Spleen (tissue), 11 donors: ENCODE results near the gene MEGF8. TPM values are rescaled to one million over a fixed set of nuclear protein-coding genes. Genes with fewer than 3 reads are reported as not detected.

ENCODE experiments used
- DNase-seq: peaks from one replicate; pipeline ENCODE4 v3.0.0-alpha.2; 2020
- H3K27ac ChIP-seq, 8 donors: fragments of 200-600 bp; sonication (generic) in 7 of 8; 1 replicate in 4 of 8; 2 replicates in 4 of 8; pipeline versions ENCODE4 v1.5.0 to v1.8.0; 2016 to 2021; ENCODE audit warnings: inconsistent platforms in 4 of 8, mild to moderate bottlenecking in 4 of 8, moderate library complexity in 1 of 8
- H3K27me3 ChIP-seq, 7 donors: fragments of 200-600 bp; sonication (generic) in 6 of 7; replicated peaks in 1 of 7; 1 replicate in 4 of 7; 2 replicates in 3 of 7; pipeline versions ENCODE4 v1.5.0 to v1.8.0; 2016 to 2021; ENCODE audit warnings: inconsistent platforms in 3 of 7, mild to moderate bottlenecking in 1 of 7
- H3K36me3 ChIP-seq, 6 donors: fragments of 200-600 bp; sonication (generic) in 5 of 6; 1 replicate in 4 of 6; 2 replicates in 2 of 6; pipeline versions ENCODE4 v1.5.0 to v1.8.0; 2016 to 2021; ENCODE audit warnings: inconsistent platforms in 2 of 6
- H3K4me1 ChIP-seq, 6 donors: fragments of 200-600 bp; sonication (generic) in 5 of 6; 1 replicate in 3 of 6; 2 replicates in 3 of 6; pipeline versions ENCODE4 v1.5.0 to v1.8.0; 2016 to 2021; ENCODE audit warnings: inconsistent platforms in 3 of 6
- H3K4me3 ChIP-seq, 8 donors: fragments of 200-600 bp; sonication (generic) in 7 of 8; 1 replicate in 4 of 8; 2 replicates in 4 of 8; pipeline versions ENCODE4 v1.5.0 to v1.8.0; 2016 to 2021; ENCODE audit warnings: inconsistent platforms in 4 of 8, mild to moderate bottlenecking in 4 of 8, moderate library complexity in 2 of 8
- H3K9me3 ChIP-seq, 8 donors: fragments of 200-600 bp; sonication (generic) in 7 of 8; 1 replicate in 4 of 8; 2 replicates in 4 of 8; pipeline versions ENCODE4 v1.5.0 to v1.8.0; 2016 to 2021; ENCODE audit warnings: inconsistent platforms in 4 of 8
- POLR2A ChIP-seq, 3 donors: fragments of 450-650 bp; IDR thresholded peaks; one replicate each; pipeline ENCODE4 v1.5.1; 2017; ENCODE audit warnings: antibody characterized with exemption in 3 of 3, mild to moderate bottlenecking in 1 of 3
- POLR2AphosphoS5 ChIP-seq, 3 donors: sonication (generic); formaldehyde crosslinking; IDR thresholded peaks; one replicate each; pipeline ENCODE4 v1.5.1; 2017; ENCODE audit warnings: antibody characterized with exemption in 3 of 3
- WGBS, 5 donors: extraction: QIAGEN DNeasy Blood & Tissue Kit in 3 of 5; methylation state at CpG; one replicate each; pipeline versions ENCODE4 v1.1.5 to v1.1.7; 2013 to 2018; 5-methylcytosine and 5-hydroxymethylcytosine counted together
- intact Hi-C: fragments of 100-400 bp; cut with DNase I; formaldehyde crosslinking; loops from one replicate; pipeline ENCODE4 v1.15.0; 2023; ENCODE audit warnings: low total_unique reads
- polyA plus RNA-seq, 3 donors: library from polyadenylated mRNA; stranded (reverse); fragments of 200-250 nt; gene quantifications; one replicate each; pipeline ENCODE4 v1.2.1, GENCODE V29; 2013
- total RNA-seq, 7 donors: library from RNA; depleted of rRNA in 3 of 7; stranded (reverse); fragments of >200 nt in 3 of 7; fragmentation: NEBNext Ultra II Directional in 4 of 7; extraction: Animal tissue kit (Norgen Biotek cat#: 25700) in 4 of 7; gene quantifications; one replicate each; pipeline versions ENCODE4 v1.1.0 to v1.2.1, GENCODE V29; 2016 to 2021
- TF ChIP-seq, protein P1 (sequence below), 11 experiments: fragments of 200-600 bp in 7 of 11; fragments of 450-650 bp in 4 of 11; sonication (generic) in 4 of 11; IDR thresholded peaks in 8 of 11; conservative IDR thresholded peaks in 3 of 11; 1 replicate in 7 of 11; 2 replicates in 4 of 11; pipeline versions ENCODE4 v1.4.0 to v1.8.0; 2016 to 2021; ENCODE audit warnings: antibody characterized with exemption in 11 of 11, inconsistent platforms in 4 of 11, mild to moderate bottlenecking in 1 of 11
- donor health status: healthy with polysubstance abuse.
- donor health status: DM: no; HTN: no; CAD: no; lungs with moderate emphysema.
- donor health status: DM: no; HTN: no; CAD: no.
- donor health status: Bipolar disorder and iron deficiency.
- donor health status: healthy.
- donor health status: DM: no; HTN: no; CAD: no.
- donor health status: DM: yes; HTN: yes; CAD: no.

Gene MEGF8
- total and polyA plus RNA-seq, 10 donors: 2.3 to 26.2 (median 18.7) TPM

DNA sequence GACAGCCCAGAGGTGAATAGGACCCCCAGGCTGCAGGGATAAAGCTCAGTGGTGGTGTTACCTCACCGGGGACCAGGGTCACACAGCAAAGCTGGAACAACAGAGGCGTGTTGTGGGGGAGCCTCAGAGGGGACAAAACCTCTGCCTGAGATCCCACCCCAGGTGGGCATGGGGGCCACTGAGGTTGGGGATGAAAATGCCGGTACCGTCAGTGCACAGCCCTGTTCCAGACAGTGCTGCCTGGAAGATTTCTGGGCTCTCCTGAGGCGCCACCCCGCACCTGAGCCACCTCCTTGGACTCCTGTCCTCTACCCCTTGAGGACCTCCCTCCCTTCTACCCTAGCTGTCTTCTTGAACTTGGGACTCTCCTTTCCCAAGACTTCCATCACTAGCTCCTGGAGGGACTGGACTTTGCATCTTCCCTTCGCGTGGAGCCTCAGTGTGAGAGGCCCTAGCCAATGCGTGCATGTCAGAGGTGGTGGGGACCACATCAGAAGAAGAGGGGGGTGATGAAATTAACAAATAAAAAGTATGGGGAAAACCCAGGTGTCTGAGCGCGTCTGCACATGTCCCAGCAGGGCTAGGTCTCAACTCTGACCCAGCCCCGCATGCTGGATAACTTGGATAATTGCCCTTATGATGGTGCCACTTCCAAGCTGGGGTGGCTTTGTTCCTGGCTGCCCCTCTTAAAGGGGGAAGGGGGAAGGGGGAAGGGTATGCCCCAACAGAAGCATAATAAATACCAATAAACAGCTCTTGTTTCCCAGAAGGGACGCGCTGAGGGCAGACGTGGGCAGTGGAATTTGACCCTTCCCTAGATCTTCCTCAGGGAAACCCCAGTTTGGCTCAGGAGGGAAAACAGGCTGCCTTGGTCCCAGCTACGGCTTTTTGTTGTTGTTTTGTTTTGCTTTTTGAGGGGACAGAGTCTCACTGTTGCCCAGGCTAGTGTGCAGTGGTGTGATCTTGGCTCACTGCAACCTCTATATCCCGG, 53.1 kb downstream of the MEGF8 start:
- intact Hi-C loops: no loop called here
- Histone ChIP-seq H3K4me1 (no peaks in the 10 kb centered on the region), H3K27ac (no peak overlapping the region), H3K27me3 (peaks cover 0 to 35% (median 0%) of the 10 kb centered on the region in 7 donors), H3K4me3 (no peak overlapping the region), H3K36me3 (peaks cover 0 to 28% (median 10%) of the 10 kb centered on the region in 6 donors), H3K9me3 (no peaks in the 10 kb centered on the region)
- no peak for DNase-seq
- 68 to 82% (median 77%) methylated on average over 17 of the region's 17 CpGs for WGBS, 5 donors
- TF ChIP-seq POLR2AphosphoS5 (IDR thresholded peaks at IDR 0.05): peak in 1 of 3 donors; percentile 12
- TF ChIP-seq, protein P1, sequence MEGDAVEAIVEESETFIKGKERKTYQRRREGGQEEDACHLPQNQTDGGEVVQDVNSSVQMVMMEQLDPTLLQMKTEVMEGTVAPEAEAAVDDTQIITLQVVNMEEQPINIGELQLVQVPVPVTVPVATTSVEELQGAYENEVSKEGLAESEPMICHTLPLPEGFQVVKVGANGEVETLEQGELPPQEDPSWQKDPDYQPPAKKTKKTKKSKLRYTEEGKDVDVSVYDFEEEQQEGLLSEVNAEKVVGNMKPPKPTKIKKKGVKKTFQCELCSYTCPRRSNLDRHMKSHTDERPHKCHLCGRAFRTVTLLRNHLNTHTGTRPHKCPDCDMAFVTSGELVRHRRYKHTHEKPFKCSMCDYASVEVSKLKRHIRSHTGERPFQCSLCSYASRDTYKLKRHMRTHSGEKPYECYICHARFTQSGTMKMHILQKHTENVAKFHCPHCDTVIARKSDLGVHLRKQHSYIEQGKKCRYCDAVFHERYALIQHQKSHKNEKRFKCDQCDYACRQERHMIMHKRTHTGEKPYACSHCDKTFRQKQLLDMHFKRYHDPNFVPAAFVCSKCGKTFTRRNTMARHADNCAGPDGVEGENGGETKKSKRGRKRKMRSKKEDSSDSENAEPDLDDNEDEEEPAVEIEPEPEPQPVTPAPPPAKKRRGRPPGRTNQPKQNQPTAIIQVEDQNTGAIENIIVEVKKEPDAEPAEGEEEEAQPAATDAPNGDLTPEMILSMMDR (IDR thresholded peaks at IDR 0.05 in 8 of 11, conservative IDR thresholded peaks at IDR 0.05 in 3 of 11): no peak

DNA sequence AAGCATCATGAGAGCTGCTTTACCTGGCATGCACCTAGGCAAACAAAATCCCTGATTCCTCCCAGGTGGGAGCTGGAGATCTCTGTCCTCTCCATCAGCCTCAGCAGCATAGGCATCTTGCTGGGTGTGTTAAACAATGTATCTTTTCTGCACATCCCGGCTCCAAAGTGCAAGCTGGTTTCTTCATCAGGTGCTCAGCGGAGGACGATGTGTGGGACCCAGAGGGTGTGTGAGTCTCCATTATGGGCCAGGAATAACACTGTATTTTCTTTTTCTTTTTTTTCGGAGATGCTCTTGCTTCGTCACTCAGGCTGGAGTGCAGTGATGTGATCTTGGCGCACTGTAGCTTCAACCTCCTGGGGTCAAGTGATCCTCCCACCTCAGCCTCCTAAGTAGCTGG, 54.7 kb downstream of the MEGF8 start:
- 82 to 89% (median 82%) methylated on average over 6 of the region's 6 CpGs for WGBS, 5 donors
- H3K36me3 ChIP-seq: peaks cover 0 to 18% (median 10%) of the 10 kb centered on the region in 6 donors
- no peak overlapping the region for H3K27ac ChIP-seq
- H3K27me3 ChIP-seq: peaks cover 0 to 49% (median 0%) of the 10 kb centered on the region in 7 donors
- no peaks in the 10 kb centered on the region for H3K9me3 ChIP-seq
- no peak overlapping the region for H3K4me3 ChIP-seq
- intact Hi-C loops: no loop called here
- H3K4me1 ChIP-seq: no peaks in the 10 kb centered on the region
- DNase-seq: no peak
- no peak for TF ChIP-seq POLR2AphosphoS5 (IDR thresholded peaks at IDR 0.05)
- TF ChIP-seq POLR2A (IDR thresholded peaks at IDR 0.05): no peak
- TF ChIP-seq, protein P1 (IDR thresholded peaks at IDR 0.05 in 8 of 11, conservative IDR thresholded peaks at IDR 0.05 in 3 of 11): no peak

DNA sequence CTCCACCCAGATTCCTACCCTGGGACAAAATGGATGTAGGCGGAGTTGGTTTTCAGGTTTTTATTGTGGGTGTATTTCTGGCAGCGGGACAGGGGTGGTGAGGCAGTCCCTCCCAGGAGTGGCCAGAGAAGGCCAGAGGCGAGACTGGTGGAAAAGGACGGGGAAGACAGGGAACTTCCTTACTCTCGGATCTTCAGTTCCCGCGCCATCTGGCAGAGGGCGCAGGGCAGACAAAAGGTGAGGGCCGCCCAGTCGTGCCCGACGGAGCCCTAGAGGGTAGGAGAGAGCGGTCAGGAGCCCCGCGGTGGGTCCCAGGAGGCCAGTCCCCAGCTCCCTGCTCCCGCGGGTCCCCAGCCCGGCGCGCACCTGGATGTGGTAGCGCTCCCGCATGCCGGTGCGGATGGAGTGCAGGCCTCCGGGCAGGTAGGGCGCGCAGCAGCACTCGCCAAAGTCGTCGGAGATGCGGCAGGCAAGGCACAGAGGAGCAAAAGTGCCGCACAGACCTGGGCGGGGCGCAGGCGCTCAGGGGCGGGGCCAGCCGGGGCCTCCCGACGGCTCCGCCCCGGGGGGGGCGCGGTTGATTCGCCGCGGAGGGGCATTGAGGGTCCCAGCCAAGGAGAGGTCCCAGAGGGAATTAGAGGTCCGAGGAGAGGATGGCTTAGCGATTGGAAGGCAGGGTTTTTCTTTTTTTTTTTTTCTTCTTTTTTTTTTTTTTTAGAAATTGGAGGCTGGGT, 61.7 kb downstream of the MEGF8 start:
- TF ChIP-seq POLR2A (IDR thresholded peaks at IDR 0.05) (no peak), POLR2AphosphoS5 (IDR thresholded peaks at IDR 0.05) (peak; percentile 71 to 81 (median 77))
- TF ChIP-seq, protein P1 (IDR thresholded peaks at IDR 0.05 in 8 of 11, conservative IDR thresholded peaks at IDR 0.05 in 3 of 11): peak in 9 of 11 experiments; percentile 27 to 68 (median 57)
- WGBS, 5 donors: 3 to 6% (median 3%) methylated on average over 37 to 48 of the region's 48 CpGs
- DNase-seq: peak; percentile 91
- Histone ChIP-seq H3K4me1 (peaks cover 4 to 15% (median 12%) of the 10 kb centered on the region in 6 donors), H3K4me3 (peak overlapping the region; percentile 38 to 76 (median 48)), H3K27me3 (peaks cover 0 to 88% (median 17%) of the 10 kb centered on the region in 7 donors), H3K36me3 (no peaks in the 10 kb centered on the region), H3K9me3 (no peaks in the 10 kb centered on the region), H3K27ac (peak overlapping the region; percentile 29 to 85 (median 63))
- intact Hi-C loops: no loop called here
